AG20443 (cell line): Measurements from ENCODE around the gene HSF2.

Experiments
- DNase-seq: peaks from one replicate; pipeline ENCODE4 v3.0.0; 2012; ENCODE audit warnings: low spot score, mixed read lengths

The HSF2 gene, protein sequence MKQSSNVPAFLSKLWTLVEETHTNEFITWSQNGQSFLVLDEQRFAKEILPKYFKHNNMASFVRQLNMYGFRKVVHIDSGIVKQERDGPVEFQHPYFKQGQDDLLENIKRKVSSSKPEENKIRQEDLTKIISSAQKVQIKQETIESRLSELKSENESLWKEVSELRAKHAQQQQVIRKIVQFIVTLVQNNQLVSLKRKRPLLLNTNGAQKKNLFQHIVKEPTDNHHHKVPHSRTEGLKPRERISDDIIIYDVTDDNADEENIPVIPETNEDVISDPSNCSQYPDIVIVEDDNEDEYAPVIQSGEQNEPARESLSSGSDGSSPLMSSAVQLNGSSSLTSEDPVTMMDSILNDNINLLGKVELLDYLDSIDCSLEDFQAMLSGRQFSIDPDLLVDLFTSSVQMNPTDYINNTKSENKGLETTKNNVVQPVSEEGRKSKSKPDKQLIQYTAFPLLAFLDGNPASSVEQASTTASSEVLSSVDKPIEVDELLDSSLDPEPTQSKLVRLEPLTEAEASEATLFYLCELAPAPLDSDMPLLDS

DNA sequence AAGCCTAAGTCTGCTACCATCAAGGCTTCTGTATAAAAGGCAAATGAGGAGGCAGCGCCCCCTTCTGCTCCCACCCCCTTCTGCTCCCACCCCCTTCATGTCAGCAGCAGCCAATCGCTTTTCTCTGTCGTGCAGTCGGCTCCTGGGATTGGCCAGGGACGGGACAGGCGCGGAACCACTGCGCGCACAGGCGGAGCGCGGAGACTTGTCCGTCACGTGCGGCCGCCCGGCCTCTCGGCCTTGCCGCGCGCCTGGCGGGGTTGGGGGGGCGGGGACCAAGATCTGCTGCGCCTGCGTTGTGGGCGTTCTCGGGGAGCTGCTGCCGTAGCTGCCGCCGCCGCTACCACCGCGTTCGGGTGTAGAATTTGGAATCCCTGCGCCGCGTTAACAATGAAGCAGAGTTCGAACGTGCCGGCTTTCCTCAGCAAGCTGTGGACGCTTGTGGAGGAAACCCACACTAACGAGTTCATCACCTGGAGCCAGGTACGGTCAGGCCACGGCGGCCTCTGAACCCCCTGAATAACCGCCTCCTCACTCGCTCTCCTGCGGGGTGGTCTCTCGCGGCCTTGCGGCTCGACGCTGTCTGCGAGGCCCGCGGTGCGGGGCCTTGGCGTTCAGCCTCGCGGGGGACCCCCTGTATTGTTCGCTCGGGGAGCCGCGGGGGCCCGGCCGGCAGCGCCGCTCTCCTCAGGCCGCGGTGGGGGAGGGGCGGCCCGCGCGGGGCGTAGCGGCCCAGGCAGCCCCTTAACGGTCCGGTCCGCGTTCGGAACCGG, at the start of gene HSF2:
Gene HSF2 (plus strand): TSS at position 305 of the 773 bp plus-strand sequence. CDS start 86 bp downstream, at position 391.
- peak; percentile 98 for DNase-seq

DNA sequence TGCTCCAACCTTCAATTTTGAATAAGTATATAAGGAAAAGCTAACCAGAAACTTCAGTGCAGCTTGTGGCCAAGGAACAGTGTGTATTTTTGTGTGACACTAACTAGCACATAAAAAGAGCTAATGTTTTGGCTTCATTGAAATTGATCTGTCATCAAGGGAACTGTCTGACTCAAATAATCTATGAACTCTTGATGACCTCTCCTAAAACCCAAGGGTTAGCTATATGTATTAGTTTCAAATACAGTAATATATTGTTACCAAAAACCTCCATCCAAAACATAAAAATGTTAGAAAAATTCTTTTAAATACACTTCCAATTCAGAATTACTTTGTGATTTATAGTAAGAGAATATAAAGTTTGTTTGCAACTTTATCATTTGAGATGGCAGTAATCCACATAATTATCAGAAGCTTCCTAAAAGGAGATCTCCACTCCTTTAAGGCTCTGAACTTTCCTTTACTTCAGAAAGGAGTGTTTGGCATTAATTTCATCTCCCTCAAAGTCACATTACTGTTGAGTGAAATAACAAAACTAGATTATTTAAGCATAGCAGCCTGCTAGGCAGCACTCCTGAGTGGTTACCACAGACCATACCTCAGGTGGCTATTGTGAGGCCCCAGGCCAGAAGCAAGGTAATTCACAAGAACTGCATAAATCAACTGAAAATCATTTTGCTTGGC, 46.3 kb upstream of the HSF2 start:
- no peak for DNase-seq

DNA sequence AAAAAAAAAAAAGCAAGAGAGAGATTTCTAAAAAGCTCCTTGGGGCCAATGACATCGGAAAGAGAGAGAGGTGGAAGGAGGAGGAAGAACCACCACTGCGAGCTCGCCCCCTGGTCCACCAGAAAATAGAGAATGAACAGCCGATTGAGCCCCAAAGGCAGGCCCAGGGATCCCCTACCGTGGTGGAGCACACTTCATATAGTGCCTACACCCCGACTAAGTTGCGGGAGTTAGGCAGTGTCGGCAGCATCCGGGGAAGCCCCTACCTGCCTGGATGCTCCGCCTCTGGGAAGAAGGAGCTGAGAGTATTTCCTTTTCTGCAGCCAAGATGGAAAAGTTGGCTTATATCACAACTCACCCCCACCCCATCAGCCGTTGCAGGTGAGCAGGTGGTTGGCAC, 38.6 kb upstream of the HSF2 start:
- DNase-seq = no peak

DNA sequence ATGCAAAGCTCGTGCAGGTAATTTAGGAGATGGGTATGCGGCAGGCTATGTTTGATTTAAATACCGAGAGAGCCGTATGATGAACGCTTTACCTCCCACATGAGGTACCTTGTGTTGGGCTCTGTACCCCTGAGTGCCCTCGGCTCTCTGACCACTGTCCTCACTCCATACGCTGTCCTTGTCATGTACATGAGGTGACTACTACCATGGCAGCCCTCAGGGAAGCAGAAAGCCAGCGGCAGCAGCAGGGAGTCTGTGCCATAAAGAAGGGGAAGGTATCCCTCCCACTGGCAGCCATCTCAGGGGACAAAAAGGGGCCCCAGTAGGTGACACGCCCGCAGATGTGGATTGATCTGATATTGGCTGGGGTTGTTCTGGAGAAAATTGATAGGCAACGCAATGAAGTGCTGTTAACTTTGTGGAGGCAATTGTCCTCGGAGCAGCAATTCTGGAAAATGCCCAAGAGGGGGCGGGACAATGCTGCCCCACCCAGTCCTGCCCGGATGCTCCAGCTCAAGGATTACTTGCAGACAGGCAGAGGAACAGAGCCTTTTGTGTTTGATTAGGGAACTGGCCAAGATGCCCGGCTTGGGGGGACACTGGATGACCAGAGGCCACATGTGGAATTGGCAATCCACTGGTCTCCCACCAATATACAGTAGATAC, 38.0 kb upstream of the HSF2 start:
- no peak for DNase-seq

DNA sequence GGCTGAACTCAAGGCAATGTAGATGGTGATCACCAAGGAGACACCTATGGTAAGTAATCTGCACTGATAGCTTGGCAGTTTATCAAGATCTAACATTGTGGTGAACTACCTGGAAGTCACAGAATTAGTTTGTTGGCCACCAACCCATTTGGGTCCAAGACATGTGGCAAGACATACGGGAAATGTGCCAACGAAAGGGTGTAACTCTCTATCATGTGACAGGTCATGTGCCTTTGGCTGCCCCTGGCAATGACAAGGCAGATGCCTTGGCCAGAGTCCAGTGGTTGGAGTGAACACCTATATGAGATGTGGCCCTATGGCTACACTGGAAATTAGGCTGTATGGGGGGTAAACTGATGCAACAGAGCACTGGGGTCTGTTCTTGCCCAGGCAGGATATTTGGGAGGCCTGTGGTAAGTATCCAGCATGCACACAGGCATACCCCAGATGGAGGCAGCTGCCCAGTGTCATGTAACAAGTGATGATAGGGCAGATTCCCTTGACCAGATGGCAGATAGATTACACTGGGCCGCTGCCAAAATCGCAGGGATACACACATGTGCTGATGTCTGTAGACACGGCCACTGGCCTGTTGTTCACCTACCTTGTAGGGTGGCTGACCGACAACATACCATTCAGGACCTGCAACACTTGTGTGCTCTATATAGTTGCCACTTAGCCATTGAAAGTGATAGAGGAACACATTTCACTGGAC, 35.5 kb upstream of the HSF2 start:
- no peak for DNase-seq

DNA sequence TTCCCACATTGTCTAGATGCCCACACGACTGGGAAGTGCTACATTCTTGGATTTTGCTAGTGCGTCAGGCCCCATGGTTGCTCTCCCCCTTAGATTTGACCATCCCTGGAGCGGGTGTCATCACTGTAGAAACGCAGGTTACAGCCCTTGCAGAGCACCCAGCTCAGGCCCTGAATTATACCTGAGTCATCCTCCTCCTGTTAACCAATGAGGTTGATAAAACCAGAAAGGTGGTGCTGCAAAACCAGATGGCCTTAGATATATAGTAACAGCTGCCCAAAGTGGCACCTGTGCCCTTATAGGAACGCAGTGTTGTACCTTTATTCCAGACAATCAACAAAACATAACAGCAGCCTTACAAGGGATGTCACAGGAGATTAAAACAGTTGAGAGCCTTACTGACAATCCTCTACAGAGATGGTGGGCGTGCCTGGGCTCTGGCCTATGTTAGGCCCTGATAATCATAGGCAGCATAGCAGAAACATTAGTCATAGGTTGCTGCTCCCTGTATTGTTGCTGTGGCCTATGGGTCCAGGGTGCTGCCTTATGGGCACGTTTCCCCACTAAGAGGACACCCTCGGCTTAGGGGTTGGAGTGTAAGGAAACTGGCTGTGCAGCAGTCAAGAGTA, 33.6 kb upstream of the HSF2 start:
- DNase-seq = no peak

DNA sequence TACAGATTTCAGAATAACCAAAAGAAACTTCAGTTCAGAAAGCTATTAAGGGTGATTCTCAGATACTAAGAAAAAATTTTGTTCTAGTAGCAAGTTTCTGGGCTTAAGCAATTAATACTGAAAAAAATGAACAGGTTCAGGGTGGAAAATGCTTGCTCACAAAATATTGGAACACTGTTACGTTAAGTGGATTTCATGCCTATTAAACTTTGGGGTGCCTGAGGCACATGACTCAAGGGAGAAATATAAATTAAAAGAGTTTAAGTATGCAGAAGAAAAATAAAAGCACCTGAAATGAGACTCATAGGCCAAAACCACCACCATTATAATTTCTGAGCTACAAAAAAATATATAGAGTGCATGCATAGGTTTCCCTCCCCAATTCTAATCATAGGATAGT, 32.3 kb upstream of the HSF2 start:
- DNase-seq = no peak

DNA sequence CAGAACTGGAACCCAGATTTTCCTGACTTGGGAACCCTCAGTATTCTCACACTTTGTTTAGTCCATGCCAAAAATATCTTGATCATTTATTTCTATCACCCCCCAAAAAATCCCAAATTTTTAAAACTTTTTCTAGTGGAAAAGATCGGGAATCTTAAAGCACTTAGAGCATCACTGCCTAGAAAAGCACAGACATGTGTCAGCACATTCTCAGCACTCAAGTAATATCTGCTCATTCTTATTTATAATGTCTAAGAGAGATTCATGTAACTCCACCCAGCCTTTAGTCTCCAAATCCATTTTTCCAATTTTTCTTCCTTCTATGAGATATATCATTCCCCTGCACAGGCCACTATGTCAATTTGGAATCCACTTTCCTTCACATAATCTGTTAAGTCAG, 29.9 kb upstream of the HSF2 start:
- DNase-seq = no peak

DNA sequence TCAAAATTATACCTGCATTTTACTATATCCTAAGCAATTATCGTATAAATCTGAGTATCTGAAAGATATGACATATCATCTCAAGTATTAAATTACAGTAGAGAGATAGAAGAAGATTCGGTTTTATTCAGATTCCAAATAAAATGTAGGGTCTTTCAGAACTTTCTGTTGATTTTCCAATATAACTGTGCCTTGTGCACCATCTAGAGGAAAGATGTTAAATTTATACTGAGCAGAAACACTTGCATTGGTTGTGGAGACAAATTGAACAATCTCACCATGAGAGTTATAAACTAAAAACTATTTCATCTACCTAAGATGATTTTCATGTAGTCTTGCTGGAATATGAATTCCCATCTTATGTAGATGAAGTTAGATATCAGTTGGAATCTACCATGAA, 26.8 kb upstream of the HSF2 start:
- DNase-seq = no peak

DNA sequence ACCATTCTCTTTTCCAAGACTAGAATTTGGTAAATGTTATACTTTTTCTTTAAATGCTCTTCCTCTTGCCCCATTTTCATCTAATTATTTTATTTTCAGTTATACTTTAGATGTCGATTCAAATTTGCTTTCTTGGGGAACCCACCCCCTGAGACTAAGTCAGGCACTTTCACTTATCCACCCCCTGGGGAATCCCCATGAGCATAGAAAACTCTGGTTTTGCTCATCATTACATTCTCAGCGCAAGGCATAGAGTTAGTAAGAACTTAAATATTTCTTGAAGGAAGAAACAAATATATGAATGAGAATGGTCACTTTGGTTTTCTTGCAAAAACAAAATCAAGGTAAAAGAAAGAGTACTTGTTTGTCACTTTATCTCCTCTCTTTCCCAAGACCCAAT, 25.1 kb upstream of the HSF2 start:
- DNase-seq = no peak

DNA sequence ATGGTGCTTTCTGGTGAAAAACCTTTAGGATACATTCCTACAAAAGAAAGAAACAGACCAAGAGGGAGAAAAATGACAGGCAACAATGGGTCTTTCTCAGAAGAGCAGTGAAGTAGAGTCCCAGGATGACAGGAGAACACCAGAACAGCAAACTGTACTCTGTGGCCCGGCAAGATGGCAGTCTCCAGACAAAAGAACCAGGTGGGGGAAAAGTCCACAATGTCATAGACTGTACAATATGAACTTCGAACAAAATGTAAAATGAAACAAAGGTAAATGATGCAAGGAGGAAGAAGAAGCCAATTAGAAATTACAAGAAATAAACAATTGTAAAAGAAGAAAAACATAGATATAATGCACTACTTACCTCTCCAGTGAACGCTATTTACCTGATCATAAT, 23.2 kb upstream of the HSF2 start:
- no peak for DNase-seq

DNA sequence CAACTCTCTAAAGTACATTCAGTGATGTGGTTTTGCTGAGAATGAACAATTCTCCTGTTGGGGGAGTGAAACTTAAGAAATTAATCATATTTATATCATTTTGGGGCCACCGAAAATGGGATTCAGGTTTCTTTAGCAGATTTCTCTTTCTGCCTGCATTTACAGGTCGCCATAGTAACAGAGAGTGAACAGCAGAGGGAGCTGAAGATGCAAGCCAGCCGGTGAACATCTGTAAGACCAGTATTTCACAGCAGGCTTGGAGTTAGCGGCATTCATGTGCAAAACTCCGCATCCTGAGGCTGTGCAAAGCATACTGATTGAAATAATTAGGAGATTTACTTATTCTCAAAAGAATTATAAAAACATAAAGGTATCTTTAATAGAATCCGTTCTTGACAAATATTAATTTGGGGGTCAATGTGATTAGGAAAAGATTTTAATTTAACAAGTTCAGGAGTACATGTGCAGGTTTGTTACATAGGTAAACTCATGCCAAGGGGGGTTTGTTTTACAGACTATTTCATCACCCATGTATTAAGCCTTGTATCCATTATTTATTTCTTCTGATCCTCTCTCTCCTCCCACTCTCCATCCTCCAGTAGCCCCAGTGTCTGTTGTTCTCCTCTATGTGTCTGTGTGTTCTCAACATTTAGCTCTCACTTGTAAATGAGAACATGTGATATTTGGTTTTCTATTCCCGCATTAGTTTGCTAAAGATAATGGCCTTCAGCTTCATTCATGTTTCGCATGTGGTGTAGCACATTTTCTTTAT, 17.8 kb upstream of the HSF2 start:
- DNase-seq = peak; percentile 79

DNA sequence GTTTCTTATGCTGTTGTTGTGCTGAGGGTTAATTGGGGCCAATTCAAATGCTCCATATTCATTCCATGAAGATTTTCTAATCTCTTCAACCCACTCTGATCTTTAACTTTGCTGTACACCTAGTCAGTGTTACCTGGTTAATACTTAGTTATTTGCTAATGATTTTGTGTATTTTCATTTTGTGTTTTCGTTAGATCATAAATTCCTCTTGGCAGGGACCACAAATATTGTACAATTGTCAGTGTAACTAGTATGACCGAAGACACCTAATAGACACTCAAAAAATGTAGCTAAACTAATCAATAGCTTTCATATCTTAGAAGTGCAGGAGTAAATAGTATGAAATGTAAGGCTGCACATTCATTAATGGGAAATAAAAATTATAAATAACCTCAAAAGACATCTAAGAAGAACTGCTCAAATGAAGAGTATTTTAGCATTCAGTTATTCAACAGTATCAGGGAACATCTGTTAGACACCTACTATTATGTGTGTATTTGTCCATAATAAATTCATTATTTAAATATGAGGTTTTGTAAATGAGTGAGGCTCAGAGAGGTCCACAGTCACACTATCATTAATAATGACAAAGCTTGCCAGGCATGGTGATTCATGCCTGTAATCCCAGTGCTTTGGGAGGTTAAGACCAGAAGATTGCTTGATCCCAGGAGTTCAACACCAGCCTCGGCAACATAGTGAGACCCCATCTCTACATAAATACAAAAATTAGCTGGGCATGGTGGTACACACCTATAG, 13.4 kb upstream of the HSF2 start:
- no peak for DNase-seq

DNA sequence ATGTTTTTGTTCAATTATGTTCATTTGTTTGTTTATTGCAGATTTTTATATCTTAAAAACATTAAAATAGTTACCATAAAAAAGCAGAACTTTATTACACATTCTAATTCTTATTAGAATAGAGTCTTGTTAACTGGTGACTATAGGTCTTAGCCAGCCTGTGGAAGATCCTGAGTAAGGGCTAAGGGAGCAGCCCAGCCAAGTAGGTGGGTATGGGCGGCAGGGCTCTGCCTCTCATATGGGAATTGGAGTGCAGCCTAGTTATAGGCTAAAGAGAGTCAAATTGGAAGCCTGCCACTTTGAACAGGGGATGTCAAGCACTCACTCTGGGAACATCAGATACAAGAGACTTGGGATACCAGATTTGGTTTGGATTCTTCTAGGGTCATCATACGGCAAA, 10.5 kb upstream of the HSF2 start:
- DNase-seq = no peak

DNA sequence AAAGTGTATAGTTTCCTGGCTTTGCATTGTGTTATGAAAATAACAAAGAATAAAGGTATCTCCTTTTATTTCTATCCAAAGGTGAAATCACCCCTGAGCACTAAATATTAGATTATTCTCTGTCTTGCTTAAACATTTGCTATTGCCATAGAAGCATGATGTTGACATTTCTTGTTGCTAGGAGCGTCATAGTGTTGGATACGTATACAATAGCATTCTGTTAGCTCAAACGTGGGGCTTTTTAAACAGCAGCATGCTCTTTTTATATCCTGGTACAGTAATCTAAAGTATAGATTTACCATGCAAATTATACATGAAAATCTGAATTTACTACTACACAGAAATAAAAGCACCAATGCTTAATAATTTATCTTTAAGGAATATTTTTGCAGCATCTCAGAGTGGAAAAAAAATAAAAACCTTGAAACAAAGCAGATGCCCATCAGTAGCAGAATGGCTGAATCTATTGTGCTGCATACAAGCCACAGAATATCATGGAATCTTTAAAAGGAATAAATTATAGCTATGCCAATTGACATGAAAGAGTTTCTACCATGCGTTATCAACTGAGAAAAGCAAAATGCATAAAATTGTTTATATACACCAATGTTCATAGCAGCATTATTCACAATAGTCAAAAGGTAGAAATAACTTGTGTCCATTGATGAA, 9.6 kb upstream of the HSF2 start:
- no peak for DNase-seq

DNA sequence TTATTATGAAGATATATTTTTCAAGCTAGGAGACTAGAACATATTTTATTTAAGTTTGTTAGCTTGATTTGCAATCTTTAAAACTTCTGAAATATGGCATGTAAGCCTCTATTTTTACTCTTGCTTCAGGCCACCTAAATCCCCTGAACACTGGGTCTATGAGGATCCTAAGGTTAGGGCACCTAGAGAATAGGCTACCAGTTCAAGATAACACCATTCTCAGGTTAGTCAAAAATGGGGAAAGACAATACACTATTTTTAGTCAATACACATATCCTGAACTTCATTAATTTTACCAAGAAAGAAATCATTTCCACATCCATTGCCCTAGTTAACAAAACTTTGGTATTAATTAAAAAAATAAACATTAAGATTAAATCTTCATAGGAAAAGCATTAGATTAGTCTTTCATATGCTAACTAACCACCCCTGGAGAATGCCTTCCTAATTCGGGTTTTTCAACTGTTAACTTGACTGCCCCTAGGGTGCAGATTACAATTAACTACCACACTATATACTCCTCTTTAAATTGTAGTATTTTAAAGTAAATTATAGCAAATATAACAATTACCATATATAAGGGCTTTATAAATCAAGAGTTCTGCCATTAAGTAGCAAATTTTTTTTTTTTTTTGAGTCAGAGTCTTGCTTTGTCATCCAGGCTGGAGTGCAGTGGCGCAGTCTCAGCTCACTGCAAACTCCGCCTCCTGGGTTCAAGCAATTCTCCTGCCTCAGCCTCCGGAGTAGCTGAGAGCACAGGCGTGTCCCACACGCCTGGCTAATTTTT, 6.7 kb upstream of the HSF2 start:
- DNase-seq = no peak

DNA sequence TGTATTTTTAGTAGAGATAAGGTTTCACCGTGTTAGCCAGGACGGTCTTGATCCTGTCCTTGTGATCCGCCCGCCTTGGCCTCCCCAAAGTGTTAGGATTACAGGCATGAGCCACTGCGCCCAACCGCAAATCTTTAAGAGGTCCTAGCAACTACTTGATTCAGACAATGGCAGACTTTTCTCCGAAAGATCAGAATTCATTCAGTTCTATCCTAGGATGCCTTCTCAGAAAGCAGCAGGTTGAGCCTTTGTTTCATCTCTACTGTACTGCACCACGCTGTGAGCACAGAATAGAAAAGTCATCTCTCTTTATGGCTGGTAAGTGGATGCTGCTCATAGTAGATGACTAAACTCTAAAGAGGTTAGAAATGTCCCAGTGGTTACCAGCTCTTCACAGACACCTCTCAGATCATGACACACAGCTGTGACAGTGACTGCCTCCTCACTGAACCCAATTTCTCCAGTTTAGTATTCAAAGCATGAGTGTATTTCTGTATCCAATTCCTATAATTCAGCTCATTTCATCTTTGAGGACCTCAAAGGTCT, 6.0 kb upstream of the HSF2 start:
- no peak for DNase-seq

DNA sequence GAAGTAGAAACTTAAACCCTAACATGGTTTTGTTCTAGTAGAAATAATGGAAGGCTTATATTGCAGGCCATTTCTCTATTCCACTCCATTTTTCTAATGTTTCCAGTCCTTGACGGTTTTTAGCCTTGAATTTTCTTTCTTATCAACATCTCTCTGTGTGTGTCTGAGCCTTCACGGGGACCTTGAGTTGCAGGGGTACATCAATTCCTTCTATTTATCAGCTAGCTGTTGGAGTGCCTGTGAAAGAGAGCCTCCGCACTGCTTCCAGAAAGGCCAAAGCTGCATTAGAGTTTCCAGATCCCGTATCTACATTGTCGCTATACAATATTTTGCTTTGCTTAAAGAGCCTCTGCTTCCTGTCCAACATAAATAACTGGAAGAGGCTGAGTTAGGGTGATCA, 5.4 kb upstream of the HSF2 start:
- DNase-seq = no peak
